NCI-H2227 (cell line): ENCODE data around the gene RING1.

ENCODE experiments used
- DNase-seq: peaks from one replicate; lab custom pipeline; 2025; ENCODE audit not compliant: unreplicated experiment; lab: John Stamatoyannopoulos, UW

Gene RING1

GRCh38 chr6:33241968-33242367 is 33.7 kb downstream of the RING1 start:
- no peak for DNase-seq

- DNase-seq: no peak
Measured at GRCh38 chr6:33243476-33243875, 35.2 kb downstream of the RING1 start.

- DNase-seq: peak; percentile 96
Measured at GRCh38 chr6:33247977-33248642, 39.8 kb downstream of the RING1 start.

- DNase-seq: no peak
Measured at GRCh38 chr6:33248643-33248931, 40.3 kb downstream of the RING1 start.

- DNase-seq: peak; percentile 99
Measured at GRCh38 chr6:33248932-33249731, 40.8 kb downstream of the RING1 start.

GRCh38 chr6:33249732-33250630 is 41.7 kb downstream of the RING1 start:
- DNase-seq: peak; percentile 71

GRCh38 chr6:33250731-33251130 is 42.4 kb downstream of the RING1 start:
- DNase-seq: no peak

- no peak for DNase-seq
Measured at GRCh38 chr6:33251395-33252012, 43.2 kb downstream of the RING1 start.

- DNase-seq: no peak
Measured at GRCh38 chr6:33252759-33253158, 44.5 kb downstream of the RING1 start.

GRCh38 chr6:33254591-33254990 is 46.3 kb downstream of the RING1 start:
- DNase-seq: no peak

GRCh38 chr6:33259032-33259431 is 50.7 kb downstream of the RING1 start:
- DNase-seq: no peak
